HUDEP-2 (cell line): ENCODE data around the gene CMTM4.
A peak's percentile ranks its signal among the peaks of the same experiment; 100 is the strongest.
"Not testable (repeated sequence)": the region's sequence is repeated elsewhere in the genome, so short reads cannot be mapped to it uniquely, and the experiment has no call there.

Experiments
- DNase-seq, 76 experiments: peaks; one replicate each; lab custom pipeline; 2025; ENCODE audit not compliant: unreplicated experiment in 76 of 76; lab: John Stamatoyannopoulos, UW

CMTM4 gene

DNA sequence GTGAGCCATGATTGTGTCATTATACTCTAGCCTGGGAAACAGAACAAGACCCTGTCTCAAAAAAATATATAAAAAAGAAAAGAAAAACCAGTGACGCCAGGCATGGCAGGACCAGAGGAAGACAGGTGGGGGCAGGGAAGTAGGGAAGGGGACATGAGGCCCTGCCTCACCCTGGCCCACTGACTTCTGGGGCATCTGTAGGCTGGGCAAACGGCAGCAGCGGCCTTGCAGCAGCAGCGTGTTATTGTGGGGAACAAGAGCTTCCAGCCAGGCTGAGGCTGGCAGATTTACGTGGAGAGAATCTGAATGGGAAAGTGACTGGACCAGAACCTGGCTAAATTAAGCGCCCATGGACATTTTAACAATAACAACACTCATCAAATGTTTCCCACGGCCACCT, 19.4 kb downstream of the CMTM4 start:
- DNase-seq, result no peak

DNA sequence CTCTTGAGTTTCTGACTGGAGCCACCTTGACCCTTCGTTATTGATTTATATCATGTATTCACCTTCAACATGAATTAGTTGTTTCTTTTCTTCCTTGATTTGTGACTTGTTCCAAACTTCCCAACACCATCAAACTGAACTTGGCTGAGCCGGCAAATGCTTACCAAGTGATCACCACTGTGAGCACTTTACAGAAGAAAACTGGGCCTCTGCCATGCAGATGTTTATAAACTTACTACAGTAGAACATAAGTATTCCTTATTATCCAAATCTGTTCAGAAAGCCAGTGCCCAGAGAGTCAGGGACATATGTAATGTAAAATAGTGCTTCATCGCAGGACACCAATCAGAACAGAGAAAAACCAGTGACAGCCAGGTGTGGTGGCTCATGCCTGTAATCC, 19.9 kb downstream of the CMTM4 start:
- DNase-seq, result no peak

- DNase-seq, result no peak
Measured at GRCh38 chr16:66673691-66674090, 22.9 kb downstream of the CMTM4 start.

DNA sequence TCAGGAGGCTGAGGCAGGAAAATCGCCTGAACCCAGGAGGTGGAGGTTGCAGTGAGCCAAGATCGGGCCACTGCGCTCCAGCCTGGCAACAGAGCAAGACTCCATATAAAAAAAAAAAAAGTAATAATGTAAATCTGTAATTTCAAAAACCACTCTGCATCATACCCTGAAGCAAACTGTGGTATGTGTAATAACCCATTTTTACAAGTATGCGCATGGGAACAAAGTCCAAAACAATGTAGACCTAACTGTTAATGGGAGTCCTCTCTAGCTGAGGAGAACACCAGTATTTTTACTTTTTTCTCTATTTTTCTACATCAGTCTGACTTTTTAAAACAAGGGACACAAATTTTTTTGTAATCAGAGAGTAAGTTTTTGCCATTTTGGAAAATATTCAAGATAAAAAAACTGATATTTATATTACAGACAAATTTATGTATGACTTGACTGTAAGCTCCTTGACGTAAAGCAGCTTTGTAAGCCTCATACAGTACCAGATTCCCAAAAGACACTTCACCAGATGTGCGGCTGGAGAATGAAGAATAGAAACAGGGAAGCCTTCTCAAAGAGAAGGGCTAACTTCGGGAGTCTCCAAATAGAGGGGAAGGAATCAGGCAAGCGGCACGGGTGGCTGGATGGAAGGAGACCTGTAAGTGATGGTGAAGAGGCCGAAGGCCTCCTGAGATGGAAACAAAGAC, 25.7 kb downstream of the CMTM4 start:
- no peak for DNase-seq

DNA sequence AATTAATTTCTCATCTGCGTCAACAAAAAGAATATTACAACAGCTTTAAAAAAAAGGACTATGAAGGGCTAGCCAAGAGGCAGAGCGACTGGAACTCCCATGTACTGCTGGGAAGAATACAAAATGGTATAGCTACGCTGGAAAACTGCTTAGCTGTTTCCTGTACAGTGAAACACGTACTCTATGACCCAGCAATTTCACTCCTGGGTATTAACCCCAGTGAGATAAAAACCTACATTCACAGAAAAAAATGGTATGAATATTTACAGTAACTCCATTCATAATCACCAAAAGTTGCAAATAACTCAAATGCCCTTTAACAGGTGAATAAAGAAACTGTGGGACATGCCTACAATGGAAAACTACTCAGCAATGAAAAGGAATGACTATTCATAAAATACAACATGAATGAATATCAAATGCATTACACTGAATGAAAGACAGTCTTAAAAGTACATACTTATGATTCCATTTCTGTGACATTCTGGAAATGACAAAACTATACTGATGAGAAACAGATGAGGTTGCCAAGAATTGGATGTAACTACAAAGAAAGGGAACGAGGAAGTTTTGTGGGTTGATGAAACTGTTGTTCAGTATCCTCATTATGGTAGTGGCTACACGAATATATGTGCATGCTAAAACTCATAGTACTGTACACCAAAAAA, 27.6 kb downstream of the CMTM4 start:
- no peak for DNase-seq

DNA sequence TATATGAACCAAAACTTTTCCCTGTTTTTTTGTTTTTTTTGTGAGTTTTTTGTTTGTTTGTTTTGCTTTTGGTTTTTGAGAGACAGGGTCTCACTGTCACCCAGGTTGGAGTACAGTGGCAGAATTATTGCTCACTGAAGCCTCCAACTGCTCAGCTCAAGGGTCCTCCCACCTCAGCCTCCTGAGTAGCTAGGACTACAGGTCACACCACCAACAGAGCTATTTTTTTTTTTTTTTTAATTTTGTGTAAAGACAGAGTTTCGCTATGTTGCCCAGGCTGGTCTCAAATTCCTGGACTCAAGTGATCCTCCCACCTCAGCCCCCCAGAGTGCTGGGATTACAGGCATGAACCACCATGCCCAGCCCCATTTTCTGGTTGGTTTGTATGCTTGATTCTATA, 28.6 kb downstream of the CMTM4 start:
- DNase-seq, result no peak

- peak in 15 of 76 experiments; percentile 2 to 48 (median 11) for DNase-seq
Measured at GRCh38 chr16:66662445-66663194, 33.9 kb downstream of the CMTM4 start.

DNA sequence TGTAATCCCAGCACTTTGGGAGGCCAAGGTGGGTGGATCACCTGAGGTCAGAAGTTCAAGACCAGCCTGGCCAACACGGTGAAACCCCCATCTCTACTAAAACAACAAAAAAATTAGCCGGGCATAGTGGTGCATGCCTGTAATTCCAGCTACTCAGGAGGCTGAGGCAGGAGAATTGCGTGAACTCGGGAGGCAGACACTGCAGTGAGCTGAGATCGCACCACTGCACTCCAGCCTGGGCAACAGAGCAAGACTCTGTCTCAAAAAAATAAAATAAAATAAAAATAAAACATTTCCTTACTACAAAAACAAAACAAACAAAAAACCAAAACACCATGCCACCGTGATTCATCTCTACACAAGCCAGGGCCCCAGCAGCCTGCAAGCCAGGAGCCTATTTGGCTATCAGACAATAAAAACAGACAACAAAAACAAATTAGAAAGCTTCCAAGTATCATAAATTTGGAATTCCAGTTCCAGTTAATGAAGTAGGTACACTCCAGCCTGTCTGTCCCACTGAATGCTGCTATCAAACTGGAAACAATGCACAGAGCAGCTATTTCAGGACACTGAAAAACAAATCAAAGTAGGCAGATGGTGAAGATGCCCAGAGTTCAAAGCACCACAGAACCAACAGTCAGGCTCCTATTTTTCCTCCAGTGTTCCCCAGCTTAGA, 34.7 kb downstream of the CMTM4 start:
- DNase-seq, result not testable (repeated sequence)

GRCh38 chr16:66661210-66661560, 35.4 kb downstream of the CMTM4 start:
- no peak for DNase-seq

DNA sequence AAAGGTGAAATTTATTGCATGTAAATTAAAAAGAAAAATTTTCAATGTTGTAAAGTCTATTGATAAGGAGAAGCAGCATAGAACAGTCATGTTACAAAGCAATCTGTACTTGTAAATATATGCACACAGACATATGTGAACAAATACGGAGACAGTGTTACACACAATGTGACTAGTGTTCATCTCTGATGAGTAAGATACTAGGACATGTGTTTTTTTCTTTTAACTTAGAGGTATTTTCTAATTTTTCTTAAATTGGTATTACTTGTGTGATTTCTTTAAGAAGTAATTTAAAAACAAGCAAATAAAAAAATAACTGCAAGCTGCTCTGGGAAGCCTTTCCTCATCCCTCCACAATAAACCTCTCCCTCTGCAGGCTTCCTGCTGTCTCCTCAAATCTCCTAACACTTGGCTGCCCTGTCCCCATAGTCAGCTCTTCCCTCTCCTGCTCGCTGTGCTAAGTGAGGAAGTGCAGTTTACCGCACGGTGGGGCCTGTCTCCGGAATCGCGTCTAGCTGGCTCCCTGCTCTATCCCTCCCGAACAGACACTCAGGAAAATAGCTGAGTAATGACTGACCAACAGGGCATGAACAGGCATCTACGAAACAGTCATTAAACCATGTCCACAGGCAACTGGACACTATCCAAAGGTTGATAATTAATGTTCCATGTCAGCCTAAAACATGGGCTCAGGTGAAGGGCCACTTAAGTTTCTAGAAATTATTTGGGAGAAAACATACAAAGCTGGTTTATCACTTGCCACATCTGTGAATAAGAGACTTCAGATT, 35.9 kb downstream of the CMTM4 start:
- DNase-seq, result peak in 1 of 76 experiments; percentile 12

DNA sequence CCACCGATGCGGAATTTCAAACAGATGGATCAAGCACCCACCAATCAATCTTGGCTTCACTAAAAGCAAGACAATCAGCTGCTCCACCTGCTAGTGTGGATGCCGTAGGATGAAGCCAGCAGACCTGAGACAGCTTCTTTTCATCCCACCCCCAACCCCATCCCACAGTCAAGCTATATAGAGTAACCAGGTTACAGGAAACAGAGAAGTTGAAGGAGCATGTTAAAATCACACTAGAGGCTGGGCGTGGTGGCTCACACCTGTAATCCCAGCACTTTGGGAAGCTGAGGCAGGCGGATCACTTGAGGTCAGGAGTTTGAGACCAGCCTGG, 37.7 kb downstream of the CMTM4 start:
- DNase-seq, result no peak

DNA sequence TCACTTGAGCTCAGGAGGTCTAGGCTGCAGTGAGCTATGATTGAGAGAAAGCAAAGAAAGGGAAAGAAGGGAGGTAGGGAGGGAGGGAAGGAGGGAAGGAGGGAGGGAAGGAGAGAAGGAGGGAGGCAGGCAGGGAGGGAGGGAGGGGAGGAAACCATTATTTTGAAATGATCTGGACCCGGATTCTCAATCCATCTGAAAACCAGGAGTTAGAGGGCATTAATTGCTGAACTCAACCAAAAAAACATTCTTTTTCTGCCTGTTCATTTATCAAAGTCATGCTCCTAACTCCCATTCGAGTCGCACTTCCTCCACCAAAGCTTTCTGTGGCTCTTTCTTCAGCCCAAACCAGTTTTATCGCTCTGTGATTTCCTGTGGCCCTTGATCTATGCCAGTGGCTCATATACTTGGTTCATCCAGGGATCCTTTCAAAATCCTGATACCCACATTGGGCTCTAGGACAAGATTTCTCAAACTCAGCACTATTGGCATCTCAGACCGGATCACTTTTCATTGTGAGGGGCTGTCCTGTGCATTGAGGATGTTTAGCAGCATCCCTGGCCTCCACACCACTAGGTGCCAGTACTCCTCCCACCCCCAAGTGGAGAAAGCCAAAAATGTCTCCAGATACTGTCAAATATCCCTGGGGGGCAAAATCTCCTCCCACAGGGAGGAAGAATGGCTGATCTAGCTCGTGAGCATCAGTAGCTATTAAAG, 38.2 kb downstream of the CMTM4 start:
- DNase-seq, result no peak

DNA sequence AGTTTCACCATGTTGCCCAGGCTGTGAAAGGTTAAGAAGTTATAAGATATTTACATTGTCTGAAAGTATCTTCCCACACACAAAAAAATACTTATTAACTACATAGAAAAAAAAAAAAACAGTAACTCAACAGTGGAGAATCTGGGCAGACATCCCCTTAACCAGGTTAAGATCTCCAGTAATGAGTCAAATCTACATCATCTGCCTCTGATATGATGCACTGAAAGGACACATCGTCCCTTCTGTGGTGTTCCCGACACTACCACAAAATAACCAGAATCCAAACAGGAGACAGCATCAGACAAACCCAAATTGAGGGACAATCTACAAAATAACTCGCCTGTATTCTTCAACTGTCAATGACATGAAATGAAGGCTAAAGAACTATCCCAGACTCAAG, 40.0 kb downstream of the CMTM4 start:
- no peak for DNase-seq

- no peak for DNase-seq
Measured at GRCh38 chr16:66653581-66654350, 42.8 kb downstream of the CMTM4 start.

- DNase-seq, result no peak
Measured at GRCh38 chr16:66652661-66653360, 43.7 kb downstream of the CMTM4 start.

DNA sequence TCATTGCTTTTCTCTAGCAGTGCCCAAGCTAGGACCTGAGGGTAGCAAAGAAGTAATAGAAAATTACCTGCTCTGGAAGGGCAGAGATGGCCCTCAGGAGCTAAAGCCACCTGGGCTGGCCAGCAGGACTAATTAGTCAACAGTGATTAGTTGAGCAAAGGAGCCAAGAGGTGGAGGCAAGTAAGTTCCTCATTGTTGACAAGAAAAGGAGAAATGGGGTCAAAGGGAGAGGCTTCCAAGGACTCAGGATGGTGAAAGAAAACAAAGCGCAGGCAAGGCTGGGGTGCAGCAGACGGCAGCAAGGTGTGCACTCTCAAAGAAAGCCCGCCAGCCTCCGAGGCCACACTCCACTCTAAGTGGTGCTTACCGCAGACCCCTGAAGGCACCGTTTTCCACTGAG, 44.6 kb downstream of the CMTM4 start:
- DNase-seq, result no peak

DNA sequence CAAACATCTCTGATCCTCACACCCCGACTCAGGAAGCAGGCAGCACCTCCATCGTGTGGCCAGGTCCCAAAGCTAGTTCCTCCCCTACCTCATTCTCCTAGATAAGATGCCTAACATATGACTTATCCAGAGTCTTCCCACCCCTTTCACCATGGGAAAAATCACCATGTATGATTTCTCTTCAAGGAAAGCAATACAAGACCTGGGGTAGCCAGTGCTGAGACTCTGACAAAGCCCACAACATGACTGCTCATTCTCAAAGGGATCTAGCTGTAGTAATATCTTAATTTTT, 45.1 kb downstream of the CMTM4 start:
- DNase-seq, result no peak

- peak in 67 of 76 experiments; percentile 2 to 81 (median 44) for DNase-seq
Measured at GRCh38 chr16:66650707-66651473, 45.7 kb downstream of the CMTM4 start.
